Measurements from ENCODE around the gene SLCO3A1. TPM values are rescaled to one million over a fixed set of nuclear protein-coding genes. Genes with fewer than 3 reads are reported as not detected.

The SLCO3A1 gene
- total and polyA plus RNA-seq, 2 of the 8 experiments (the other 6 are each of a cell fraction or from before 2014, with no cell fraction given) = 15.1 to 20.4 TPM

DNA sequence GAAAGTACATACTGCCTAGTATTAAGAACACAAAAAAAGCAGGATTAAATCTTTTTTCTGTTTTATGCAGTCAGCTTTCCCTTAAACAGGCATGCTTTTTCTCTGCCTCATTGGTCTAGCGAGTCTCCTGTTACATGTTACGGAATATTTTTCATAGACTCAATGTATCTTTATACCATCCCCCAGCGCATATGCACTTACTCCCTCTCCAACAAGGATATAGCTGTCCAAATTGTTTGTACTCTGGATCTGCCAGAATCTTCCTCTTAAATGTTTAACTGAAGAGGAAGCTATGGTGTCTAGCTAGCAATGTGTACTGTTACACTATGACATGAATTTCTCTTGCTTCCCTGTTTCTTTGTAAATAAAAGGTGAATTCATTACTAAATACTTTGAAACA lies 9.2 kb upstream of the SLCO3A1 start:
- Histone ChIP-seq H3K4me3 (ENCODE audit: extremely low read depth in 1 of 4, insufficient read depth in 2 of 4, low read depth in 3 of 4, low read length in 4 of 4) (no peak overlapping the region), H3K18ac (ENCODE audit: extremely low read depth, low read length) (no peak overlapping the region), H3K9me3 (ENCODE audit: insufficient read depth in 2 of 2, low read depth in 1 of 2, low read length in 1 of 2) (no peaks in the 10 kb centered on the region), H2AFZ (ENCODE audit: low read length) (no peak overlapping the region), H2BK15ac (ENCODE audit: low read length) (no peak overlapping the region), H3K36me3 (ENCODE audit: control insufficient read depth in 2 of 4, insufficient read depth in 4 of 4, low read length in 3 of 4) (no peaks in the 10 kb centered on the region), H3K79me1 (ENCODE audit: low read depth, low read length) (no peaks in the 10 kb centered on the region), H3K79me2 (ENCODE audit: control insufficient read depth in 1 of 2, insufficient read depth in 2 of 2, low read length in 2 of 2) (no peaks in the 10 kb centered on the region), H2BK12ac (ENCODE audit: low read depth, low read length) (no peak overlapping the region), H2BK120ac (replicated peaks; ENCODE audit: low read depth, low read length) (no peak overlapping the region), H4K5ac (ENCODE audit: insufficient read length, low read depth, low read length) (no peak overlapping the region), H4K91ac (replicated peaks; ENCODE audit: insufficient read length, low read length) (no peak overlapping the region), H3K14ac (ENCODE audit: insufficient read length) (no peak overlapping the region), H3K4ac (replicated peaks; ENCODE audit: insufficient read length, low read depth, low read length) (no peak overlapping the region), H4K8ac (ENCODE audit: extremely low read depth, insufficient read depth, low read length) (no peak overlapping the region), H3K4me2 (ENCODE audit: insufficient read depth in 1 of 2, low read depth in 2 of 2, low read length in 2 of 2) (no peak overlapping the region), H3K23me2 (ENCODE audit: low read depth, low read length) (no peaks in the 10 kb centered on the region), H3K27ac (ENCODE audit: low read depth, low read length) (no peak overlapping the region), H3K56ac (replicated peaks; ENCODE audit: insufficient read length, low read depth, low read length) (no peak overlapping the region), H4K20me1 (replicated peaks in 1 of 2; ENCODE audit: control insufficient read depth in 1 of 2, insufficient read depth in 2 of 2, low read length in 2 of 2) (no peaks in the 10 kb centered on the region), H3K23ac (ENCODE audit: insufficient read length) (no peak overlapping the region), H3K9ac (replicated peaks in 1 of 4; ENCODE audit: extremely low read depth in 1 of 4, low read depth in 3 of 4, low read length in 3 of 4) (no peak overlapping the region), H2BK5ac (ENCODE audit: low read depth, low read length) (no peak overlapping the region), H3K27me3 (replicated peaks in 1 of 4; ENCODE audit: control insufficient read depth in 3 of 4, extremely low read depth in 1 of 4, insufficient read depth in 3 of 4, low read length in 3 of 4) (0 out of 7 replicates have a peak, but pooled peaks cover 0 to 2% (median 1%) of the 10 kb centered on the region in 4 experiments), H2AK5ac (ENCODE audit: low read depth, low read length) (no peak overlapping the region), H2BK20ac (ENCODE audit: low read length) (no peak overlapping the region), H3K4me1 (replicated peaks in 1 of 4; ENCODE audit: control insufficient read depth in 3 of 4, insufficient read depth in 4 of 4, low read length in 3 of 4) (peaks cover 0 to 4% (median 2%) of the 10 kb centered on the region in 4 experiments; a peak in 2 of 7 replicates)
- CTCF ChIA-PET (ENCODE audit: partially characterized antibody) = interaction anchor here (0.6 to 2.4 kb wide), 7 partner anchors 11 to 781 kb away, joined by 3 to 13 read pairs (median 3); partner anchors contain the start of gene SLCO3A1
- DNase-seq (ENCODE audit: low read depth in 1 of 2, low spot score in 2 of 2) (no peak), FAIRE-seq (no peak)
- no peak for TF ChIP-seq RFX5 (IDR thresholded peaks at IDR 0.05; ENCODE audit: borderline replicate concordance, low read depth, low read length)
- no peak for TF ChIP-seq RBBP5 (IDR thresholded peaks at IDR 0.05; ENCODE audit: borderline replicate concordance, low read depth, low read length)
- no peak for TF ChIP-seq POLR2A (IDR thresholded peaks at IDR 0.05; ENCODE audit: control extremely low read depth in 1 of 2, low read depth in 2 of 2, low read length in 2 of 2)
- TF ChIP-seq, protein P1, sequence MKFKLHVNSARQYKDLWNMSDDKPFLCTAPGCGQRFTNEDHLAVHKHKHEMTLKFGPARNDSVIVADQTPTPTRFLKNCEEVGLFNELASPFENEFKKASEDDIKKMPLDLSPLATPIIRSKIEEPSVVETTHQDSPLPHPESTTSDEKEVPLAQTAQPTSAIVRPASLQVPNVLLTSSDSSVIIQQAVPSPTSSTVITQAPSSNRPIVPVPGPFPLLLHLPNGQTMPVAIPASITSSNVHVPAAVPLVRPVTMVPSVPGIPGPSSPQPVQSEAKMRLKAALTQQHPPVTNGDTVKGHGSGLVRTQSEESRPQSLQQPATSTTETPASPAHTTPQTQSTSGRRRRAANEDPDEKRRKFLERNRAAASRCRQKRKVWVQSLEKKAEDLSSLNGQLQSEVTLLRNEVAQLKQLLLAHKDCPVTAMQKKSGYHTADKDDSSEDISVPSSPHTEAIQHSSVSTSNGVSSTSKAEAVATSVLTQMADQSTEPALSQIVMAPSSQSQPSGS (IDR thresholded peaks at IDR 0.05; ENCODE audit: low read length) = no peak
- TF ChIP-seq BCL11A (IDR thresholded peaks at IDR 0.05; ENCODE audit: low read depth in 2 of 2, low read length in 2 of 2) = no peak
- TF ChIP-seq, protein P2, sequence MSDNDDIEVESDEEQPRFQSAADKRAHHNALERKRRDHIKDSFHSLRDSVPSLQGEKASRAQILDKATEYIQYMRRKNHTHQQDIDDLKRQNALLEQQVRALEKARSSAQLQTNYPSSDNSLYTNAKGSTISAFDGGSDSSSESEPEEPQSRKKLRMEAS (IDR thresholded peaks at IDR 0.05) = no peak
- TF ChIP-seq RAD21 (IDR thresholded peaks at IDR 0.05 in 1 of 2, conservative IDR thresholded peaks at IDR 0.05 in 1 of 2; ENCODE audit: low read depth in 2 of 2, low read length in 2 of 2) = no peak
- no peak for TF ChIP-seq HDAC6 (IDR thresholded peaks at IDR 0.05; ENCODE audit: low read depth, low read length)
- TF ChIP-seq PHF8 (conservative IDR thresholded peaks at IDR 0.05; ENCODE audit: low read depth, low read length) = no peak
- TF ChIP-seq SP1 (IDR thresholded peaks at IDR 0.05; ENCODE audit: low read depth, low read length) = no peak
- TF ChIP-seq, protein P3, sequence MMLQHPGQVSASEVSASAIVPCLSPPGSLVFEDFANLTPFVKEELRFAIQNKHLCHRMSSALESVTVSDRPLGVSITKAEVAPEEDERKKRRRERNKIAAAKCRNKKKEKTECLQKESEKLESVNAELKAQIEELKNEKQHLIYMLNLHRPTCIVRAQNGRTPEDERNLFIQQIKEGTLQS (IDR thresholded peaks at IDR 0.05; ENCODE audit: insufficient read depth, low read depth, low read length) = no peak
- POLR2A ChIA-PET (ENCODE audit: partially characterized antibody) = no interaction called here
- 94% methylated on average over 3 of the region's 3 CpGs; no CpG with 5 or more reads in 1 of the 2 experiments for WGBS, 2 experiments (ENCODE audit: extremely low coverage in 1 of 2, insufficient coverage in 1 of 2, insufficient read length in 1 of 2, insufficient replicate concordance in 2 of 2, low coverage in 1 of 2, low lambda C conversion rate in 2 of 2, missing lambda C conversion rate in 1 of 2)
